ENCODE results near the gene XRCC3.

DNA sequence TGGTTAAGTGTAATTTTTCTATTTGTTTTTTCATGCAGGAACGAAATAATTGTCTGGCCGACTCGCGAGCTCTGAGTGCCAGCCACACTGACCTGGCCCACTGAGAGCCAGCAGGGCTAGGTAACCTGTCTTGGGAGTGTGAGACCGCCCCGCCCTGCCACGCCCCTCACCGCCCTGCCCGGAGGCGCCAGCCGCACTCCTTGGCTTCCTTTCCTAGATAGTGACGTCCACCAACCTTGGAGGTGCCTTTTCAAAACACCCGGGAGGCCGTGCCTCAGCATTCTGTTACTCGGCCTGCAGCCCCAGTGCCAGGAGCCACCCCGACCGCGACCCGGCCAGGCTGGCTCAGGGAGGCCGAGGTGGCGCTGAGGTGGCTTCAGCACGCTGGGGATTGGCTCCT lies 21.7 kb downstream of the XRCC3 start:
- TF ChIP-seq CTCF (conservative IDR thresholded peaks at IDR 0.05; ENCODE audit: low read depth, low read length) (no peak), EZH2 (IDR thresholded peaks at IDR 0.05; ENCODE audit: low read length, unreplicated experiment) (no peak)
